ENCODE results near the gene GTSE1. TPM values are rescaled to one million over a fixed set of nuclear protein-coding genes. Genes with fewer than 3 reads are reported as not detected.

The GTSE1 gene
- polyA plus RNA-seq, 1 of the 3 experiments (the other 2 are of a cell fraction) = 12.2 TPM

DNA sequence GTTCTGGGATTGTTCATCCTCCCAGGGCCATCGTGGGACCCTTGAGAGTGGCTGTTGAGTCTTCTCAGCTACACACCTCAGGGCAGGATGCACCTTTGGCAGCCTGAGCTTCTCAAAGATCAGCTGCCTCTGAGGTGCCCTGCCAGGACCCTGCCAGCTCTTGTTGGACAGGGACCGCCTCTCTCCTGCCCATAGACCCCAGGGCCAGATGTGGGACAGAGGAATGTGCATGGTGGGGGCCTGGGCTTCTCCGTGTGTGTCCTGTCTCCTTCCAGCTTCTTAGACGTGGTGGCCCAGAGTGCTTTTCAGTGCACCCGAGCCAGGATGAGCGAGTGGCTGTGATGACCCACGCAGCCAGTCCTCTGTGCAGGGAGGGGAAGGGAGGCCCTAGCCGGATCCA lies 32.9 kb downstream of the GTSE1 start:
- no peak overlapping the region for H3K27ac ChIP-seq (ENCODE audit: low read depth in 2 of 2, low read length in 1 of 2)
- CTCF ChIA-PET = interaction anchor here (0.7 to 2.4 kb wide), 3 partner anchors 25 to 208 kb away, joined by 3 to 11 read pairs (median 5); no protein-coding TSS in a partner anchor
- peaks cover 14% of the 10 kb centered on the region for H3F3A ChIP-seq (replicated peaks; ENCODE audit: insufficient read depth)
- no peaks in the 10 kb centered on the region; a peak in 1 of 4 replicates for H3K4me1 ChIP-seq (ENCODE audit: control insufficient read depth in 1 of 2, insufficient read depth in 2 of 2, low read depth in 1 of 2, low read length in 1 of 2)
- no peak overlapping the region for H2AFZ ChIP-seq (ENCODE audit: low read depth)
- H3K9ac ChIP-seq = no peak overlapping the region
- H3K79me2 ChIP-seq (ENCODE audit: insufficient read depth) = no peaks in the 10 kb centered on the region
- H3K36me3 ChIP-seq (replicated peaks in 1 of 2; ENCODE audit: control insufficient read depth in 1 of 2, insufficient read depth in 2 of 2, low read length in 1 of 2) = peaks cover 5 to 42% of the 10 kb centered on the region in 2 experiments
- H3K9me2 ChIP-seq = no peaks in the 10 kb centered on the region
- no peak overlapping the region for H3K4me2 ChIP-seq
- H3K9me3 ChIP-seq = no peaks in the 10 kb centered on the region
- TF ChIP-seq CHD2 (IDR thresholded peaks at IDR 0.05; ENCODE audit: low read length, partially characterized antibody) = no peak
- TF ChIP-seq SMC3 (IDR thresholded peaks at IDR 0.05; ENCODE audit: low read depth, low read length) = no peak
- TF ChIP-seq RAD21 (IDR thresholded peaks at IDR 0.05; ENCODE audit: low read length) = no peak
- no peak for TF ChIP-seq RXRA (IDR thresholded peaks at IDR 0.05; ENCODE audit: borderline replicate concordance, low read depth)
- no peak for TF ChIP-seq FOXM1 (IDR thresholded peaks at IDR 0.05; ENCODE audit: low read depth)
- no peak for TF ChIP-seq YY1 (IDR thresholded peaks at IDR 0.05; ENCODE audit: low read depth)
- no peak for TF ChIP-seq FOXJ3 (CRISPR knock-in tag; IDR thresholded peaks at IDR 0.05)
- DNase-seq = no peak
- POLR2A ChIA-PET = no interaction called here
- 95% methylated on average over 3 of the region's 8 CpGs for WGBS (ENCODE audit: low lambda C conversion rate)
- no peak overlapping the region for H3K4me3 ChIP-seq (ENCODE audit: low read depth in 2 of 2, low read length in 1 of 2)
- no peaks in the 10 kb centered on the region for H3K27me3 ChIP-seq (ENCODE audit: insufficient read depth)
- H4K20me1 ChIP-seq (ENCODE audit: insufficient read depth) = no peaks in the 10 kb centered on the region

DNA sequence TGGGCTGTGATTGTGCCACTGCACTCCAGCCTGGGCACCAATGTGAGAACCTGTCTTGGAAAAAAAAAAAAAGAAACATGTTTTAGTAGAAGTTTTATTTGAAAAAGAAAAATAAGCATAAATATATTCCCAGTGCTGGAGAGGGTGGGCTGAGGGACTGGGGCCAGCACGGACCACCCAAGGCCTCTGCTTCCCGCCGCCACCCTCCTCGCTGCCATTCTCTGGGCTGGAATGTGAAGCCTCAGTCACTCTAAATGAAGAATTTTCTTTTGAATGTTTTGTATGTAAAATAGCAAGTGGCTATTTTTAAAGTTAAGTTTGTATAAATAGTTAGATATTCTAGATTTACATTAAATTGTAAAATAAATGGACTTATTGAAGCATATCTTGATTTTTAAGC lies 33.8 kb downstream of the GTSE1 start:
- no peak for DNase-seq
- Histone ChIP-seq H3K9ac (no peak overlapping the region), H3F3A (replicated peaks; ENCODE audit: insufficient read depth) (peaks cover 18% of the 10 kb centered on the region), H3K9me2 (no peaks in the 10 kb centered on the region), H2AFZ (ENCODE audit: low read depth) (no peak overlapping the region), H3K9me3 (no peaks in the 10 kb centered on the region), H3K27me3 (ENCODE audit: insufficient read depth) (no peaks in the 10 kb centered on the region), H3K36me3 (replicated peaks in 1 of 2; ENCODE audit: control insufficient read depth in 1 of 2, insufficient read depth in 2 of 2, low read length in 1 of 2) (peaks cover 5 to 42% of the 10 kb centered on the region in 2 experiments), H4K20me1 (ENCODE audit: insufficient read depth) (no peaks in the 10 kb centered on the region), H3K4me3 (ENCODE audit: low read depth in 2 of 2, low read length in 1 of 2) (no peak overlapping the region), H3K27ac (ENCODE audit: low read depth in 2 of 2, low read length in 1 of 2) (no peak overlapping the region), H3K79me2 (ENCODE audit: insufficient read depth) (no peaks in the 10 kb centered on the region), H3K4me2 (no peak overlapping the region), H3K4me1 (ENCODE audit: control insufficient read depth in 1 of 2, insufficient read depth in 2 of 2, low read depth in 1 of 2, low read length in 1 of 2) (peaks cover 0 to 3% of the 10 kb centered on the region in 2 experiments; a peak in 1 of 4 replicates)
- WGBS (ENCODE audit: low lambda C conversion rate) = 100% methylated on average over 4 of the region's 4 CpGs
- ChIA-PET POLR2A (interaction anchor here (0.5 kb wide), 1 partner anchor 34 kb away, joined by 3 read pairs; the partner anchor contains the start of gene GTSE1), CTCF (interaction anchor here (0.6 to 2.4 kb wide), 4 partner anchors 24 to 231 kb away, joined by 3 to 11 read pairs (median 4); no protein-coding TSS in a partner anchor)
- TF ChIP-seq RFX5 (IDR thresholded peaks at IDR 0.05; ENCODE audit: low read length) = no peak
- no peak for TF ChIP-seq FOXJ3 (CRISPR knock-in tag; IDR thresholded peaks at IDR 0.05)
- no peak for TF ChIP-seq FOXM1 (IDR thresholded peaks at IDR 0.05; ENCODE audit: low read depth)
- TF ChIP-seq, protein P1, sequence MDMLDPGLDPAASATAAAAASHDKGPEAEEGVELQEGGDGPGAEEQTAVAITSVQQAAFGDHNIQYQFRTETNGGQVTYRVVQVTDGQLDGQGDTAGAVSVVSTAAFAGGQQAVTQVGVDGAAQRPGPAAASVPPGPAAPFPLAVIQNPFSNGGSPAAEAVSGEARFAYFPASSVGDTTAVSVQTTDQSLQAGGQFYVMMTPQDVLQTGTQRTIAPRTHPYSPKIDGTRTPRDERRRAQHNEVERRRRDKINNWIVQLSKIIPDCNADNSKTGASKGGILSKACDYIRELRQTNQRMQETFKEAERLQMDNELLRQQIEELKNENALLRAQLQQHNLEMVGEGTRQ (IDR thresholded peaks at IDR 0.05; ENCODE audit: borderline replicate concordance, low read depth, low read length) = no peak
- no peak for TF ChIP-seq RCOR1 (IDR thresholded peaks at IDR 0.05; ENCODE audit: low read length)
- no peak for TF ChIP-seq YY1 (IDR thresholded peaks at IDR 0.05; ENCODE audit: low read depth)

DNA sequence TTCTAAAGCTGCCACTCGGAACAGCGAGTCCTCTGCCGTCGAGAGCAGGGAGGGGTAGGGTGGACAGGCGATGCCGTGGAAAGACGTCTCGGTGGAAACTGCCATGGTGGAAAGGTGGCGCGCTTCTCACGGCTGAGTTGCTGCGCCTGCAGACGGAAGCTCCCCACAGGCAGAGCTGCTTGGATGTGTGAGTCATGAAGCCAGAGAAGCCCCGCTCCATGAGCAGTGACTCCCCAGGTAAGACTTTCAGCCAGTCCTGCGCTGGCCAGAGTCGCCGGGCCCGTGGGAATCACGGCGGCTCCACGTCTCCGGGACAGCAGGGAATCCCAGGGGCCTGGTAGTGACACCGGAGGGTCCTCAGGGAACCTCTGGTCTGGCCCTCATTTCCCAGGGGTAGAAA lies 34.8 kb downstream of the GTSE1 start:
- TF ChIP-seq, protein P2, sequence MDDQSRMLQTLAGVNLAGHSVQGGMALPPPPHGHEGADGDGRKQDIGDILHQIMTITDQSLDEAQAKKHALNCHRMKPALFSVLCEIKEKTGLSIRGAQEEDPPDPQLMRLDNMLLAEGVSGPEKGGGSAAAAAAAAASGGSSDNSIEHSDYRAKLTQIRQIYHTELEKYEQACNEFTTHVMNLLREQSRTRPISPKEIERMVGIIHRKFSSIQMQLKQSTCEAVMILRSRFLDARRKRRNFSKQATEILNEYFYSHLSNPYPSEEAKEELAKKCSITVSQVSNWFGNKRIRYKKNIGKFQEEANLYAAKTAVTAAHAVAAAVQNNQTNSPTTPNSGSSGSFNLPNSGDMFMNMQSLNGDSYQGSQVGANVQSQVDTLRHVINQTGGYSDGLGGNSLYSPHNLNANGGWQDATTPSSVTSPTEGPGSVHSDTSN (IDR thresholded peaks at IDR 0.05) = no peak
- TF ChIP-seq POLR2AphosphoS5 (IDR thresholded peaks at IDR 0.05; ENCODE audit: low read depth, low read length) = no peak
- no peak for TF ChIP-seq TAF1 (IDR thresholded peaks at IDR 0.05; ENCODE audit: borderline replicate concordance, low read depth, low read length)
- no peak for TF ChIP-seq SIN3A (IDR thresholded peaks at IDR 0.05; ENCODE audit: borderline replicate concordance, low read depth, low read length)
- TF ChIP-seq TCF12 (IDR thresholded peaks at IDR 0.05) = no peak
- TF ChIP-seq RCOR1 (IDR thresholded peaks at IDR 0.05; ENCODE audit: low read length) = no peak
- TF ChIP-seq YY1 (IDR thresholded peaks at IDR 0.05; ENCODE audit: low read depth) = no peak
- TF ChIP-seq, protein P3, sequence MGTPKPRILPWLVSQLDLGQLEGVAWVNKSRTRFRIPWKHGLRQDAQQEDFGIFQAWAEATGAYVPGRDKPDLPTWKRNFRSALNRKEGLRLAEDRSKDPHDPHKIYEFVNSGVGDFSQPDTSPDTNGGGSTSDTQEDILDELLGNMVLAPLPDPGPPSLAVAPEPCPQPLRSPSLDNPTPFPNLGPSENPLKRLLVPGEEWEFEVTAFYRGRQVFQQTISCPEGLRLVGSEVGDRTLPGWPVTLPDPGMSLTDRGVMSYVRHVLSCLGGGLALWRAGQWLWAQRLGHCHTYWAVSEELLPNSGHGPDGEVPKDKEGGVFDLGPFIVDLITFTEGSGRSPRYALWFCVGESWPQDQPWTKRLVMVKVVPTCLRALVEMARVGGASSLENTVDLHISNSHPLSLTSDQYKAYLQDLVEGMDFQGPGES (IDR thresholded peaks at IDR 0.05; ENCODE audit: low read depth, low read length) = no peak
- TF ChIP-seq FOSL2 (IDR thresholded peaks at IDR 0.05; ENCODE audit: borderline replicate concordance, low read depth) = no peak
- TF ChIP-seq, protein P4, sequence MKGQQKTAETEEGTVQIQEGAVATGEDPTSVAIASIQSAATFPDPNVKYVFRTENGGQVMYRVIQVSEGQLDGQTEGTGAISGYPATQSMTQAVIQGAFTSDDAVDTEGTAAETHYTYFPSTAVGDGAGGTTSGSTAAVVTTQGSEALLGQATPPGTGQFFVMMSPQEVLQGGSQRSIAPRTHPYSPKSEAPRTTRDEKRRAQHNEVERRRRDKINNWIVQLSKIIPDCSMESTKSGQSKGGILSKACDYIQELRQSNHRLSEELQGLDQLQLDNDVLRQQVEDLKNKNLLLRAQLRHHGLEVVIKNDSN (IDR thresholded peaks at IDR 0.05; ENCODE audit: borderline replicate concordance, low read depth) = no peak
- no peak for TF ChIP-seq FOXJ3 (CRISPR knock-in tag; IDR thresholded peaks at IDR 0.05)
- TF ChIP-seq RAD21 (IDR thresholded peaks at IDR 0.05; ENCODE audit: low read length) = no peak
- TF ChIP-seq SMC3 (IDR thresholded peaks at IDR 0.05; ENCODE audit: low read depth, low read length) = no peak
- peaks cover 18% of the 10 kb centered on the region for H3F3A ChIP-seq (replicated peaks; ENCODE audit: insufficient read depth)
- no peak overlapping the region for H3K27ac ChIP-seq (ENCODE audit: low read depth in 2 of 2, low read length in 1 of 2)
- CTCF ChIA-PET = interaction anchor here (0.9 to 1.7 kb wide), 3 partner anchors 13 to 209 kb away, joined by 3 to 4 read pairs (median 3); no protein-coding TSS in a partner anchor
- peaks cover 10% of the 10 kb centered on the region for H3K79me2 ChIP-seq (ENCODE audit: insufficient read depth)
- no peaks in the 10 kb centered on the region for H4K20me1 ChIP-seq (ENCODE audit: insufficient read depth)
- no peaks in the 10 kb centered on the region for H3K9me3 ChIP-seq
- POLR2A ChIA-PET = no interaction called here
- H3K9ac ChIP-seq = no peak overlapping the region
- over 99% methylated on average over 23 of the region's 23 CpGs for WGBS (ENCODE audit: low lambda C conversion rate)
- H3K4me1 ChIP-seq (ENCODE audit: control insufficient read depth in 1 of 2, insufficient read depth in 2 of 2, low read depth in 1 of 2, low read length in 1 of 2) = peaks cover 0 to 5% of the 10 kb centered on the region in 2 experiments; a peak in 1 of 4 replicates
- H2AFZ ChIP-seq (ENCODE audit: low read depth) = no peak overlapping the region
- H3K4me2 ChIP-seq = no peak overlapping the region
- H3K9me2 ChIP-seq = no peaks in the 10 kb centered on the region
- no peak overlapping the region for H3K4me3 ChIP-seq (ENCODE audit: low read depth in 2 of 2, low read length in 1 of 2)
- H3K36me3 ChIP-seq (replicated peaks in 1 of 2; ENCODE audit: control insufficient read depth in 1 of 2, insufficient read depth in 2 of 2, low read length in 1 of 2) = peaks cover 4 to 31% of the 10 kb centered on the region in 2 experiments
- DNase-seq = no peak
- H3K27me3 ChIP-seq (ENCODE audit: insufficient read depth) = no peaks in the 10 kb centered on the region
